Putamen (tissue), 1 donor: Measurements from ENCODE around the gene NCOA5.
A peak's percentile ranks its signal among the peaks of the same experiment; 100 is the strongest.

Experiments used
- DNase-seq: peaks from one replicate; pipeline ENCODE4 v3.0.0-alpha.2; 2016; ENCODE audit warnings: low spot score

NCOA5 gene

GRCh38 chr20:46037036-46037435 lies 52.7 kb downstream of the NCOA5 start:
- no peak for DNase-seq

GRCh38 chr20:46036370-46036769 lies 53.4 kb downstream of the NCOA5 start:
- no peak for DNase-seq

GRCh38 chr20:46035713-46036112 lies 54.0 kb downstream of the NCOA5 start:
- DNase-seq, result no peak

GRCh38 chr20:46035253-46035652 lies 54.5 kb downstream of the NCOA5 start:
- DNase-seq, result no peak

GRCh38 chr20:46034039-46034438 lies 55.7 kb downstream of the NCOA5 start:
- no peak for DNase-seq

GRCh38 chr20:46031701-46032254 lies 58.0 kb downstream of the NCOA5 start:
- DNase-seq, result no peak

- DNase-seq, result no peak
These were observed 58.7 kb downstream of the NCOA5 start for GRCh38 chr20:46031014-46031569.

GRCh38 chr20:46030284-46031013 lies 59.3 kb downstream of the NCOA5 start:
- DNase-seq, result no peak

- no peak for DNase-seq
These were observed 60.9 kb downstream of the NCOA5 start, which contains the start of gene SLC12A5 for GRCh38 chr20:46028772-46029371. Gene SLC12A5 (plus strand): TSS chr20:46029215. CDS start chr20:46029345, 130 bp downstream.

GRCh38 chr20:46028110-46028509 lies 61.7 kb downstream of the NCOA5 start:
- DNase-seq, result no peak

- no peak for DNase-seq
These were observed 62.4 kb downstream of the NCOA5 start for GRCh38 chr20:46027245-46027853.

- no peak for DNase-seq
These were observed 64.4 kb downstream of the NCOA5 start for GRCh38 chr20:46025376-46025783.

GRCh38 chr20:46023999-46024398 lies 65.8 kb downstream of the NCOA5 start:
- no peak for DNase-seq

- DNase-seq, result no peak
These were observed 66.6 kb downstream of the NCOA5 start for GRCh38 chr20:46023148-46023484.

- peak; percentile 68 for DNase-seq
These were observed 67.2 kb downstream of the NCOA5 start for GRCh38 chr20:46022411-46023147.

- no peak for DNase-seq
These were observed 68.1 kb downstream of the NCOA5 start for GRCh38 chr20:46021361-46022359.

GRCh38 chr20:46020555-46020954 lies 69.2 kb downstream of the NCOA5 start:
- DNase-seq, result no peak

GRCh38 chr20:46018611-46019010 lies 71.2 kb downstream of the NCOA5 start:
- no peak for DNase-seq

GRCh38 chr20:46018112-46018511 lies 71.7 kb downstream of the NCOA5 start:
- DNase-seq, result no peak

GRCh38 chr20:46017272-46017671 lies 72.5 kb downstream of the NCOA5 start:
- DNase-seq, result no peak
